Ovary (tissue), 3 donors: ENCODE measurements around the gene TTC22.

ENCODE experiments used
- EP300 ChIP-seq: sonication (generic); formaldehyde crosslinking; IDR thresholded peaks from one replicate; pipeline ENCODE4 v1.6.1; 2017; ENCODE audit warnings: antibody characterized with exemption
- POLR2A ChIP-seq: fragments of 450-650 bp; IDR thresholded peaks from one replicate; pipeline ENCODE4 v1.6.1; 2017; ENCODE audit warnings: antibody characterized with exemption, mild to moderate bottlenecking, moderate library complexity
- TF ChIP-seq, protein P1 (sequence below), 3 donors: fragments of 450-650 bp in 2 of 3; fragments of 200-600 bp in 1 of 3; IDR thresholded peaks; one replicate each; pipeline versions ENCODE4 v1.5.1 to v1.8.0; 2016 to 2022; ENCODE audit warnings: antibody characterized with exemption in 3 of 3, mild to moderate bottlenecking in 1 of 3
- donor health status: DM: no; HTN: no; CAD: no.

DNA sequence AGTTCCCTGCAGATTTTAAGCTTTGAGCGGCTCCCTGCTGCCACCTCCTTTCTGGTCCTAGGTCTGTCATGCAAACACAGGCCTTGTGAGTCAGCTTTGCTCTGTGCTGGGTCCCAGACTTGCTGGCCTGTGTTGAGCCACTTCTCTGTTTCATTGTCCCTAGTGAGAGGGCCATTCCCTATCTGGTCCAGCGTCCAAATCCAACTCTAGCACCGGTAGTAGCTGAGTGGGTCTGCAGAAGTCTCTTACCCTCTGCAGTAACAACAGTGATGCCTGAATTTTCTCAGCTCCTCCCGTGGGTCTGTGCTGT lies 5.8 kb downstream of the TTC22 start:
- TF ChIP-seq, protein P1, sequence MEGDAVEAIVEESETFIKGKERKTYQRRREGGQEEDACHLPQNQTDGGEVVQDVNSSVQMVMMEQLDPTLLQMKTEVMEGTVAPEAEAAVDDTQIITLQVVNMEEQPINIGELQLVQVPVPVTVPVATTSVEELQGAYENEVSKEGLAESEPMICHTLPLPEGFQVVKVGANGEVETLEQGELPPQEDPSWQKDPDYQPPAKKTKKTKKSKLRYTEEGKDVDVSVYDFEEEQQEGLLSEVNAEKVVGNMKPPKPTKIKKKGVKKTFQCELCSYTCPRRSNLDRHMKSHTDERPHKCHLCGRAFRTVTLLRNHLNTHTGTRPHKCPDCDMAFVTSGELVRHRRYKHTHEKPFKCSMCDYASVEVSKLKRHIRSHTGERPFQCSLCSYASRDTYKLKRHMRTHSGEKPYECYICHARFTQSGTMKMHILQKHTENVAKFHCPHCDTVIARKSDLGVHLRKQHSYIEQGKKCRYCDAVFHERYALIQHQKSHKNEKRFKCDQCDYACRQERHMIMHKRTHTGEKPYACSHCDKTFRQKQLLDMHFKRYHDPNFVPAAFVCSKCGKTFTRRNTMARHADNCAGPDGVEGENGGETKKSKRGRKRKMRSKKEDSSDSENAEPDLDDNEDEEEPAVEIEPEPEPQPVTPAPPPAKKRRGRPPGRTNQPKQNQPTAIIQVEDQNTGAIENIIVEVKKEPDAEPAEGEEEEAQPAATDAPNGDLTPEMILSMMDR (IDR thresholded peaks at IDR 0.05): no peak
- TF ChIP-seq POLR2A (no peak), EP300 (no peak)
